NCI-H1436 treated with DMSO at 0.1 percent for 48 hours (cell line): ENCODE results near the gene NOS1.

Source experiments
- DNase-seq: peaks from one replicate; lab custom pipeline; 2025; lab: John Stamatoyannopoulos, UW

Gene NOS1

DNA sequence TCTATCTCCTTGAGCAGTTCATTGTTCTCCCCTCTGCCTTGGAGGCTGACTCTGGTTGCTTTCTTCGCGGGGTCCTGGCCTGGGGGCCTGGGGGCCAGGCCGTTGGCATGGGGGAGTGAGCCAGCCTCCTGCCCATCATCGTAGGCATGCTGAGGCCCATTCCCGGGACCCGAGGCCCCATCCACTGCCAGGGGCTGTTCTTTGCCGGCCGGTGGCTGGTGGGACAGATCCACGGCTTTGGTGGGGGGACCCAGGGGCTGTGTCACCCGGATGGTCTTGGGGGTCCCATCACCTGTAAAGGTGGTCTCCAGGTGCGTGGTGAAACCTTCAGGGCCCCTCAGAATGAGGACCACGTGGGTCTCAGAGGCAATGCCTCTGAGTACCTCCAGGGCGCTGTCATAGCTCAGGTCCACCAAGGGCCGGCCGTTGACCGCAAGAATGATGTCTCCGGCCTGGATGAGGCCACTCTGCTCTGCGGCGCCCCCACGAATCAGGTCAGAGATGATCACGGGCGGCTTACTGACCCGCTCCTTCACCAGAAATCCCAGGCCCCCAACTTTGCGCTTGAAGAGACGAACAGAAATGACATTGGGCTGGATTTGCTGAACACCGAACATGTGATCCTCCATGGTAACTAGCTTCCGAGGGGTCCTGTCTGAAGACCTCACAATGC, 30.8 kb downstream of the NOS1 start:
- no peak for DNase-seq

DNA sequence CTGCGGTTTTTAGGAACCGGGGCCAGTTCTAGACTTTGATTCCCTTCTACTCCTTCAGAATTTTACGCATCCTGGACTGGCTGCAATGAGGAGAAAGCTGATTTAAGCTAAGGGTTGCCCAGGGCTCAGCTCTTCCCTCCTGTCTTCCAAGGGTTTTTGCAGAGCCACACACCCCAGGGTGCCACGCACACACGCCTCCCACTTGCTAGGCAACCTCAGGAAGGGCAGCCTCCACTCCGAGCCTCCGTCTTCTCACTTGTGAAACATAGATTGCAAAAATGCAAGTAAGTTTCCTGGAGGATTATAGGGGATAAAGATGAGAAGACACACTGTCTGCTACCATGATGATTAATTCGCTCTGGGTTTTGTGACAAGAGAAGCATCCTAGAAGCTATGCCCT, 31.7 kb downstream of the NOS1 start:
- DNase-seq, result no peak

DNA sequence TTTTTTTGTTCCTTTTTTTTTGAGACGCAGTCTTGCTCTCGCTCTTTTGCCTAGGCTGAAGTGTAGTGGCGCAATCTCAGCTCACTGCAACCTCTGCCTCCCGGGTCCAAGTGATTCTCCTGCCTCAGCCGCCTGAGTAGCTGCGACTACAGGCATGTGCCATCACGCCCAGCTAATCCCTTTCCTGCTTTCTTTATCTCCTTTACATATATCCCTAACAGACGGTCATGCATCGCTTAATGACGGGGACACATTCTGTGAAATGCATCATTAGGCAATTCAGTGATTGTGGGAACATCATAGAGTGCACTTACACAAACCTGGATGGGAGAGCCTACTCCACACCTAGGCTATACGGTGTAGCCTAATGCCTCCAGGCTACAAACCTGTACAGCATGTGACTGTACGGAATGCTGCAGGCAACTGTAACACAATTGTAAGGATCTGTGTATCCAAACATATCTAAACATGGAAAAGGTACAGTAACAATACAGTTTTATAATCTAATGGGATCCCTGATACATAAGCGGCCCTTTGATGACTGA, 32.8 kb downstream of the NOS1 start:
- DNase-seq, result no peak

DNA sequence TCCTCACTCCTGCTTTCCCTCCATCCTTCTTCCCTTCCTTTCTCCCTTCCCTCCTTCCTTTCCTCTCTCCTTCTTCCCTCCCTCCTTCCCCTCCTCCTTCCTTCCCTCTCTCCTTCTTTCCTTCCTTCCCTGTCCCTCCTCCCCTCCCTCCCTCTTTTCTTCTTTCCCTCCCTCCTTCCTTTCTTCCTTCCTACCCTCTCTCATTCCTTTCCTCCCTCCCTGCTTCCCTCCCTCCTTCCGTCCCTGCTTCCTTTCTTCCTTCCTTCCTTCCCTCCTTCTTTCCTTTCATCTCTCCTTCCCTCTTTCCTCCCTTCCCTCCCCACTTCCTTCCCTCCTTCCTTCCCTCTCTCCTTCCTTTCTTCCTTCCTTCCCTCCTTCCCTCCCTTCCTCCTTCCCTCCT, 39.0 kb downstream of the NOS1 start:
- DNase-seq, result no peak

DNA sequence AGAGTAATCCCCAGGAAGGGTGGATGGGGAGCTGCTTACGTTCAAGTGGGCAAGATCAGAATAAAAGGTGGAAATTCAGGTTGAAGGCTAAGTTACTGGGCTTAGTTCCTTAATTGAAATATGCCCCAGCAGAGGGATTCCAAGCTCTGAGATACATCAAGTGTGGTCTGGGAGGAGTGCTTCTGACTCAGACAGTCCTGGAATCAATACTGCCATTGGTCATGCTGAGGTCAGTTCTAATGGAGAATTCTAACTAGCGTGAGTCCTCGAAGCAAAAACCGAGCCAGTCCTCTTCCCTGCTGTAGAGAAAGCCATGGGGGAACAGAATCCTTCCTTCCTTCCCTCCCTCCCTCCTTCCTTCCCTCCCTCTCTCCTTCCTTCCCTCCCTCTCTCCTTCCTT, 39.9 kb downstream of the NOS1 start:
- DNase-seq, result no peak

DNA sequence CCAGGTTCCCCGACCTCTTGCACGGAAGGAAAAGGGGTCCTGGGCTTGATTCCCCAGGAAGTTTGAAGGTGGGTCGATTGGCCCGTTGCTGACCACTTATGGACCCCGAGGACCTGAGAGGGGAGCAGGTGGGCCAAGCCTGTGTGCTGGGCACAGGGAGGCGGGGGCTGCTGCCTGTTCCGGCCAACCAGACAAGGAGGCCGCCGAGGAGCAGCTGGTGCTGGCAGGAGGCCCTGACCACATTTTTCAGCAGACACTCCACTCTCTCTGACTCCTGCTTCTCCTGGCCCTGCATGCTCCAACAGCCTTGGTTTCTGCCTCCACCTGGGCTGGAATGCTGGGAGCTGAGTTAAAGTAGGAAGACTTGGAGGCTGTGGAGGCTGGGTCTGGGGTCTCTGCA, 42.8 kb downstream of the NOS1 start:
- no peak for DNase-seq

DNA sequence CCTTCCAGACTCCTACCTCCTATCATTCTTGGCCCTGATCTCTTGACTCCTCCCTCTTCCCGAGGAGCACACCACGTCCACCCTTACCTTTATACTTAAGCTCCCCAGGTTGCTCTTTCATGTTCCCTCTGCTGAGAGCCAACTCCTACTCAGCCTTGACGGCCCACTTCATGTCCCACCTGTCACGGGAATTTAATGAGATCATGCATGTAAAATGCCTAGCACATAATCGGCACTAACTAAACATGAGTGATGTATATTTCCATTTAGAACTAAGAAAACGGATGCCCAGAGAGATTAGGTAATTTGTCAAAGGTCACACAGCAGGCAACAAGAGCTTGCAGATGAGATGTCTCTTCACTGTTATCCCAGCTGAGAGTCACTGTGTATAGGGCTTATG, 45.1 kb downstream of the NOS1 start:
- DNase-seq, result no peak

DNA sequence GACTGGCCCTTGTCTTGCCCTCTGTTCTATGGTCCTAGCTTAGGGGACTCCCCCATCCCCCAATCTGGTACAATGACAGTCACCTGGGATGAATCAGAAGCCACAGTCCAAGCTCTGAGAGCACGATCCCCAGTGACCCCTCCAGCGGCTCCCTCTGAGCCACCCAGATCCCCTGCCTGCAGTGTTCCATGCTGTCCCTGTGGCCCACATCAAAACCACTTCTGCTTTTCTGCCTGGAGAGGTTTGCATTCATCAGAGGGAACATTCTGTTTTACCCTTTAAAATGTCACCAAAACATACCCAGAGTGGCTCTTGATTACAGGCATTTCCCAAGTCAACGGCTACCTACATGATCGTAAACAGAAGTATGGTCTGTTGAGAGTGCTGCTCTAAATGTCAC, 47.5 kb downstream of the NOS1 start:
- no peak for DNase-seq

DNA sequence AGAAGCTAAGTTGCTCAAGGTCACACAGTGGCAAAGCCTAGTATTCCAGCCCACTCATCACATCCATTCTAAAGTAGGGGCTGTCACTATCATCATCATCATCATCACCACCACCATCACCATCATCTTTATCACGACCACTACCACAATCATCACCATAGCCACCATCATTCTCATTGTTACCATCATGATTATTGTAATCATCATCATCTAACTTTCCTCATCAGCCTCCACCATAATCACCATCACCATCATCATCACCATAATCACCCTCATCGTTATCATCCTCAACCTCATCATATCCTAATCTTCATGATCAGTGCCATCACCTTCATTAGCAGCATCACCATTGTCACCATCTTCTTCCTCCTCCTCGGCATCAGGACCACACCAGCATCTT, 48.7 kb downstream of the NOS1 start:
- no peak for DNase-seq

DNA sequence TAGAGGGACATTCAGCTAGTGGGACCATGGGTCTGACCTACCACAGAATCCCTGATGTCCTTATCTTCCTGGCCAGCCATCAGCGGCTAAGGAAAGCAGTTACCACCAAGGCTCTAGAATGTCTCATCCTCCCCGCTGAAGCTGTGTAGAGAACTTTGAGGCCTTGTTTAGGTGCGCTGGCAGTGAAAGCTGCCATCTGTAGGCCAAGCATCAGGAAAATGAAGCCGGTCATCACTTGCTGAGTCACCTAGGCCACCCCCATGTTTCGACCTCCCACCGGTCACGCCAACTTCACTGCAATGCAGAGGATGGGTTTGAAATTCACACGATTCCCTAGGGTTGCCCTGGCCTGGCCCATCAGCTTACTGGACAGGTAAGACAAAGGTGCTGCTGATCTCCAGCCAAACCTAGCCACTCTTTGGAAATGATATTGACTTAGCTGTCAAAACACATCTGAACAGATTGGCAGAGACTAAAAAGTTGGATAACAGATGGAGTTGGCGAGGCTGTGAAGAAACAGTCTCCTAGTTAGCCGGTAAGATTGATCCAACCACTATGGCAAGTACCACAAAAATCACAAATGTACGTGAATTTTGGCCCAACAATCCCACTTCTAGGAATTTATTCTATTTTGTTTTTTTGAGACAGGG, 52.0 kb downstream of the NOS1 start:
- DNase-seq, result no peak

DNA sequence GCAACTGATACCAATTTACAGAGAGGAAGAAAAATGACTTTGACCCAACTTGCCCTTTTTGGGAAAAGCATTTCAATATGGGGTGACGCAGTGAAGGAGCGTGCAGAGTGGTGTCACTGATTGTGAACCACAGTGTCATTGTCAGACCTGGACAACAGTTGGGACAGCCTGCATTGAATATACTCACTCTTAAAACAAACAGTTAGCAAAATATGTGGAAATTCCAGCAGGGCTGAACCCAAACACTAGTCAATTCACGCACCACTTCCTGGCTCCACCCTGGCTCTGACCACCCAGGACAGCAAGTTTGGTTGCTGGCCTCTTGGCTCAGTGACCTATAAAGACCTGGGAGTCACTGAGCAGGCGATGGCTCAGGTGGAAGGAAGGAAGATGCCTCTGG, 61.3 kb downstream of the NOS1 start:
- DNase-seq, result no peak

DNA sequence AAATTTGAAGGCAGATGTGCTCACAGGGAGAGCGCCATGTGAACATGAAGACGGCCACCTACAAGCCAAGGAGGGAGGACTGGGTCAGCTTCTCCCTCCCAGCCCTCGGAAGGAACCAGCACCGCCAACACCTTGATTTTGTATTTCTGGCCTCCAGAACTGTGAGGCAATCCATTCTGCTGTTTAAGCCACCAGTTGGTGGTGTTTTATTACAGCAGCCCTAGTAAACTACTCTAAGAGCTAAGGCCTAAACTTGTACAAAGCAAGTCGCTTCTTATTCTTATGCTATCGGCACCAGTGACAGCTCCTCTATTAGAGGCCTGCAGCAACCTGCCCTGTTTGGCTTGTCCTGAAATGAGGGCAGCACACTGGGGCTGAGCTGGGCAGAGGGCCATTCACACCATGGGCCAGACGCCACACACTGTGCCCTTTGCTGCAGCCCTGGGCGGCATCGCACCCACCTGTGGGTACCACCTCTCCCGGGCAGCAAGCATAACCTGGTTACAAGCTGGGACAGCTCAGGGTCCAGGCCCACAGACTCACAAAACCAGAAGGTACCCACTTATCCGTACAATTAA, 62.7 kb downstream of the NOS1 start:
- no peak for DNase-seq

DNA sequence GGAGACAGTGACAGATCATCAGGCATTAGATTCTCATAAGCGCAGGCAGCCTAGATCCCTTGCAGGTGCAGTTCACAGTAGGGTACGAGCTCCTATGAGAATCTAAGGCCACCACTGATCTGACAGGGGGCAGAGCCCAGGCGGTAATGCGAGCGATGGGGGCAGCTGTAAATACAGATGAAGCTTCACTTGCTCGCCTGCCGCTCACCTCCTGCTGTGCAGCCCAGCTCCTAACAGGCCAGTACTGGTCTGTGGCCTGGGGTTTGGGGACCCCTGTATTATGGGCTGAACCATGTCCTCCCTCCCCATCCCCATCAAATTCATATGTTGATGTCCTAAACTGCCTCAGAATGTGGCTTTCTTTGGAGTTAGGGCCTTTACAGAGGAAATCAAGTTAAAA, 63.2 kb downstream of the NOS1 start:
- no peak for DNase-seq

DNA sequence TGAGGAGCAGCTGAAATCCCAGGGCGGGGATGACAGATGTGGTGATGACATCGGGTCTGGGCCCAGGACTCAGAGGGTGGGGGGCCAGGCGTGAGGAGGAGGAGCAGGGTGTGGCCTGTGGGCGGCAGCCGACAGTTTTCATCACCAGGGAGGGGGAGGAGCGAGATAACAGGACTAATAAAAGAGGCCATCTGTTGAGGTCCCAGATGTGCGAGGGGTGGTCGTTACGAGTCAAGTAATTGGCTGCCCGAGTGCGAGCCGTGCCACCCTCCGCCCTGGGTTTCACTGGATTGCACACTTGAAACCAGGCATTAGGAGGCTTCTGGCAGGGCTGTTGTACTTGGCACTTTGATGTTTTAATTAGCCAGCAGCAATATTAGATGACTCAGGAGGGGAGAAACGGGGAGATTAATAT, 67.2 kb downstream of the NOS1 start:
- no peak for DNase-seq

DNA sequence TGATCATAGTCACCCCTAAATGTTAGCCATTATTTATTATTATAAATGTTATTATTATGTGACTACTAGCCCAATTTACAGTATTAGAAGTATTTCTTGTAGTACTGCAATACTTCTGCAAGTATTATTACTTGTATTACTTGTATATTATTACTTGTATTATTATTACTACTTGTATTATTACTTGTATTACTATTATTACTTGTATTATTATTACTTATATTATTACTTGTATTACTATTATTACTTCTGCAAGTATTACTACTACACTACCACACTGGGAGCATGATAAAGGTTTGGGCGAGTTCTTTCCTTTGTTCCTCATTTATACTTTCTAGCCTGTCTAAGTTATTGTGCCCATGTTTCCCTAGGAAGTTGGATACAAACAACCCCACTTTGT, 67.9 kb downstream of the NOS1 start:
- DNase-seq, result no peak

DNA sequence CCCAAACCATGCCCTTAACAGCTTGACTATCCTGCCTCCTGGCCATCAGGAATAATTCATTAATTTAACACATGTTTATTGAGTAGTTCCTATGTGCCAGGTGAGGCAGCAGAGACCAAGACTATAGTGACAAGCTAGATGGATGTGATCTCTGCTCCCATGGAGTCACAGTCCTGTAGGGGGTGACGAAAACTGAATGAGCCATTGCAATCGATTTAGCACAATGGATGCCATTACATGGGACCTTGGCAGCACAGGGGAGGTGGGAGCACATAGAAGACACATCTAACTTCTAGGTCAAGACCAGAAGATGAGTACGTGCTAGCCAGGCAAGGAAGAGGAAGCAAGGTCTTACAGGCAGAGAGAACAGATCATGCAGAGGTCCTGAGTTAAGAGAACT, 68.7 kb downstream of the NOS1 start:
- DNase-seq, result no peak

DNA sequence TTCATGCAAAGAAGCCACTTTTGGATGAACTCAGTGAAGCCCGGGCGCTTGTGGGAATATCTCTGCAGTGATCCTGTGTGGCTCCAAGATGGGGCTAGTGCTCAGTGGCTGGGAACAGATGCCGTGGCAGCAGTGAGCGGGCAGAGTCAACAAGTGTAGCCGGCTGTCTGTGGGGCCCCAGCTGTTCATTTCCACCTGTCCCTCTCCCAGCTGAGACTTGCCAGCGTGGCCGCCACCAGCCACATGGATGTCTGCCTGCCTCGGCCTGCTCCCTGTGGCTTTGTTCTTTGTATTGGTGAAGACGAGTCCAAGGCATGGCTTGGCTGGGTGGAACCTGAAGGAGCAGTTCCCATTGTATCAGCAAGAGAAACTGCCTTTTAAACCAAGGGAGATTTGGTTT, 77.3 kb downstream of the NOS1 start:
- no peak for DNase-seq

DNA sequence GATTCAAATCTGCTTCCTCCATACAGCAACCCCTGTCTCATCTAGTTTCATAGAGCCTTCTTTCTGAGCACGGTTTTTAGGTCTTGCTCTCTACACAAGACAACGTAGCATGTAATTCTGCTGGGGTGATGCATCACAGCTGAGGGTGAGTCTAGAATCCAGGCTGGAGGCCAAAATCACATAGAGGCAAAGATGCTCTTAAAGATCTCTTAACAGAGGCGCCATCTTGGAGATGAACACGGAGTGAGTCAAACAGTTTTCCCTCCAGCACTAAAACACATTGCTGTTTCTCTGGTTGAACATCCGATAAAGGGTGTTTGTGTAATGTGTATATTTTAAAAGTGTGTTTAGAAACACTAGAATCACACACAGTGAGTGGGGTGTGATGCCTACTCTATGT, 78.9 kb downstream of the NOS1 start:
- DNase-seq, result no peak

DNA sequence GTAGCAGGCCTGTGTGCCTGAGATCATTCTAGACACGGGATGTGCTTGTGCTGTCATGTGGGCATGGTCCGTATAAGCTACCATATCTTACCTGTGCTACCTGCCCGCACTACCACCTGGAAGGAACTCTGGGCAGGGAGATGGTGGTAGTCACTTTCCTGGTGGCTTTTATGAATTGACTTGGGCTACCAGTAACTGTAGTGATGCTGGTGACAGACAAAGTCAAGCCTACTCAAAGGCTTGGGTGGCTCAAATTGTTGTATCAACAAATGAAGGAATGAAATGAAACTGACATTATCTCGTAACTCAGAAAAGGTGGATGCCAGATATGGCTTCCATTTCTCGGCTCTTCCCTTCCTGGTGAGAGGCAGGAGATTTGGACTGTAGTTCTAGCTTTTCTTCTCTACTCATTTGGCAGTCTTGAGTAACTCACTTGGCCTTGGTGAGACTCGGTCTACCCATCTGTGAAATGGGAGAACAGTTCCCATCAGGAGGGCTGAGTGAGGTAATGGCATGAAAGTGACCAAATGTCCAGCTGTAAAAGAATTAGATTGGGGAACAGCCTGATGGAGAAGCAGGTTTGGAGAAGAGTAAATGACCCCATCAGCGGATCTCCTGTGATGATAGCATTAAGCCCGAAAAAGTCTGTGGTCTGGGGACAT, 81.3 kb downstream of the NOS1 start:
- no peak for DNase-seq

DNA sequence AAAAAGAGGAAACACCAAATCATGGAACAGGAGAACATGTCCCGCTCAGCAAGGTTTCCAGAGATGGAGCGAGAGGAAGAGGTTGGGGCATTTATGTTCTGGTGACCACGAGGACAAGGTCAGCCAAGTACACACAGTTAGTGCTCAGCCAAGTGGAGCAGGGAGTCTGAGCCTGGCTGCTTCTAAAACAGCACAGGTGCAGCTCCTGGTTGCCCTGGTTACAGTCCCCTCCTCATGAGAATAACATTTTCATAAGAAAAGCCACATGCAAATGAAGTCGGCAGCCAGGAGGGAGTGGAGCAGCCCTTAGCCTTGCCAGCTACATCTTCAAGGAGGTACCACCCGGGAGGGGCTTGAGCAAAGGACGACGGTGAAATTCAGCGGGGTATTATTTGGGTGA, 81.8 kb downstream of the NOS1 start:
- no peak for DNase-seq

DNA sequence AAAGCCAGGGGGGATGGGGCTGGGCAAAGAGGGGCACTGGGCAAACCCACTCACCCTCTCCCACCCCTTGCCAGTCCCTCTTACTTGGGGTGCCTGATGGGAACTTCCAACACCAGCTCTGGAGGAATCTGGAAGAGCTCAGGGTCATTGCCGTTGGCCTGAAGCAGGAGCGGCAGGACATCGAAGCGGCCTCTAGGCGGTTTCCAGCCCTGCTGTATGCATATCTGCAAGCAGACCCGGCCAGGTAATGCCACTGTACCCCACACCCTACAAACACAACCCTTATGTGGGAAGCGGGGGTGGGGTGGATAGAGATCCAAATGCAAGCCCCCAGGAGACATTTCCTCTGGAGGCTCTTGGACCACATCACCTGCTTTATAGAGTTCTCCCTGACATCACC, 83.6 kb downstream of the NOS1 start:
- no peak for DNase-seq

DNA sequence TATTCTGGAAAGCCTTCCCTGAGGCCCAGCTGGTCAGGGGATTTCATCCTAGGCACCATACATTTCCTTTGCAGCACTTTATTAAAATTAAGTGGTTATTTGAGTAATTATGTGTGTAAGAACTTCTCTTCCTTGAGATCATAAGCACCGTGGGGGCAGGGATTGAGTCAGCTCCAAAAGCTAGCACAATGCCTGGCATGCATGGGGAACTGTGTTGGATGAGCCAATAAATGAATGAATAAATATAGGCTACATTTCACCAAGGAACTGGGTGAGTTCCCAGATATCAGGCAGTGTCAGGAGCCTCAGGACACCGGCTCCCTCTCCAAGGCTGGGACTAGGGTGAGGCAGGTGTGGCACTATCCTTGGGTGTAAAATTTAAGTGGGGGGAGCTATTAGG, 88.3 kb downstream of the NOS1 start:
- no peak for DNase-seq

DNA sequence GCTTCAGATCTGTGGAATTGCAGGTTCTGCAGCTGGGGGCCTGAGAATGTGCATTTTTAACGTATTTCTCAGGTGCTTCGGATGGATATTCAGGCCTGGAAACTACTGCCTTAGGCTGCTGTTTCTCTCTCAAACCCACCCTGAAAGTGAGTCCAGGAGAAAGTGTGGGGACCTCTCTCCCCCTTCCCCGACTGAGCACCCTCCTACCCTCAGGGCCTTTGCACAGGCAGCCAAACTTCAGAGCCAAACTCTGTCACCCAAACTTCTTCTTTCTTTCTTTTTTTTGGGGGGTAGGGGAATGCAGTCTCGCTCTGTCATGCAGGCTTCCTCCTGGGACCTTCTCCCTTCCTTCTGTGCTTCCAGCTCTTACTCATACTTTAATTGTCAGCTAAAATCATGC, 88.7 kb downstream of the NOS1 start:
- DNase-seq, result no peak
